Measurements from ENCODE around the gene RAET1E. TPM values are rescaled to one million over a fixed set of nuclear protein-coding genes. Genes with fewer than 3 reads are reported as not detected.
"Not testable (repeated sequence)": the region's sequence is repeated elsewhere in the genome, so short reads cannot be mapped to it uniquely, and the experiment has no call there.

RAET1E gene
- total RNA-seq, 1 experiment from 2014 or later: not detected

DNA sequence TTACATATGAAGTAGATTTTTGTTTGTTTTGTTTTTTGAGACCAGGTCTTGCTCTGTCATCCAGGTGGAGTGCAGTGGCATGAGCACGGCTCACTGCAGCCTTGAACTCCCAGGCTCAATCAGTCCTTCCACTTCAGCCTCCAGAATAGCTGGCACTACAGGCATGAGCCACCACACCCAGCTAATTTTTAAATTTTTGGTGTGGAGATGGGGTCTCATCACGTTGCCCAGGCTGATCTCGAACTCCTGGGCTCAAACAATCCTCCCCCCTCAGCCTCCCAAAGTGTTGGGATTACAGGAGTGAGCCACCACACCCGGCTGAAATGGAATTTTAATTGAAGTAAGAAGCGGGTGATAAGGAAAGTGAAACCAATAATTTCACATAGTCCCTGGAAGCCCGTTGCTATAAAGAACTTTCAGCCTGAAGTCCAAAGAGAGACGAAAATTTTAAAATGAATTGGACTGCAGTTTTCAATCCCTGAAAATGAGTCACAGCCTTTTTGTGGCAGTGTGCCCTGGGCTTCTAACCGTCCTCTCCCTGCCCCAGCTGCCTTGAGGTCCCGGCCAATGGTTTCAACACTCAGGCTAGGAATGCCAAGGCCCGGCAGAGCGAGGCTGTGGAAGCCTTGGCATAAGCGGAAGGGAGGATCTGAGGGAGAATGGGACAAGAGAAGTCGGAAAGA lies 757 bp downstream of the RAET1E start:
- peak; percentile 82 for DNase-seq (ENCODE audit: low spot score)
- in situ Hi-C loops (cut with HindIII; ENCODE audit: low sequenced_read_pairs): no loop called here

DNA sequence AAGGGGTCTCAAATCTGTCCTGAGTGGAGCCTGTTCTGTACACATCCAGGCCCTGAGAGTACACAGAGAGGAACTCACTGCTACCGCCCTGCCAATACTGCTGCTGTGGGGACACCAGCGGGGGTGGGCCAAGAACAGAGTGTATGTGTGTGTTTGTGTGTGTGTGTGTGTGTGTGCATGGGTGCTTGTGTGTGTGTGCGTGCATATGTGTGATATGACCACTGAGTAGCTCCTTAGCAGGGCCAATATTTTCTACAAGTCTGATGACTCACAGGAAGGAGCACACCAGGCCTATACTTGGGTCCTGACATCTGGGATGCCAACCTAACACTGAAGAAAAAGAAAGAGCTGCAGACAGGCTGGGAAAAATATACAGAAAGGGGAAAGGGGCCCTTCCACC lies 1.4 kb downstream of the RAET1E start:
- DNase-seq (ENCODE audit: low spot score): no peak
- in situ Hi-C loops (cut with HindIII; ENCODE audit: low sequenced_read_pairs): no loop called here

DNA sequence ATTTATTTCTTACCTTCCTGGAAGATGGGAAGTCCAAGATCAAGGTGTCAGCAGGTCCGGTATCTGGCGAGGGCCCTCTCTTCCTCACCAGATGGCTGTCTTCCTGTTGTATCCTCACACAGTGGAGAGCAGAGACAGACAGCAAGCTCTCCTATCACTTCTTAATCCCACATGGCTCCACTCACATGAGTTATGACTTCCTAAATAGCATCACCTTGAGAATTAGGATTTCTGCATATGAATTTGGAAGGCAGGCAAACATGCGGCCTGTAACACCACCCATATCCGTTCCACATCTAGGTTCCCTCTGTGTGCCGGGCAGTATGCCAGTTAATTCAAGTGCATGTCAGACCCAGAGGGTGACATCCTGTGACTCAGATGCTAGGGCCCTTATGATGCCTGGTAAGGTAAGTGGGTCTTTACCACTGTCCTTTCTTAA lies 2.1 kb downstream of the RAET1E start:
- in situ Hi-C loops (cut with HindIII; ENCODE audit: low sequenced_read_pairs): no loop called here
- DNase-seq (ENCODE audit: low spot score): peak; percentile 64

DNA sequence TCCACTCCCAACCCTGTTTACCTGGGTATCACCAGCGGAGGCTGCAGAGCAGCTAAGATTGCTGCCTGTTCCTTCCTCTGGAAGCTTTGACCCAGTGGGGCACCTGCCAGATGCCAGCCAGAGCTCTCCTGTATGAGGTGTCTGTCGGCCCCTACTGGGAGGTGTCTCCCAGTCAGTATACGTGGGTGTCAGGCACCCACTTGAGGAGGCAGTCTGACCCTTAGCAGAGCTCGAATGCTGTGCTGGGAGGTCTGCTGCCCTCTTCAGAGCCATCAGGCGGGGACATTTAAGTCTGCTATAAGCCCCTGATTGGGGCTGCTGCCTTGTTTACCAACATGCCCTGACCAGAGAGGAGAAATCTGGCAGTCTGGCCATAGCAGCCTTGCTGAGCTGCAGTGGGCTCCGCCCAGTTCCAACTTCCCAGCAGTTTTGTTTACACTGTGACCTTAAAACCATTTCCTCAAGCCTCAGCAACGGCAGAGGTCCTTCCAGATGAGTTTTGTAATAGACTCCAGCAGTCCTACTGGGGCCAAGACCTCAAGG lies 2.8 kb downstream of the RAET1E start:
- in situ Hi-C loops (cut with HindIII; ENCODE audit: low sequenced_read_pairs): no loop called here
- no peak for DNase-seq (ENCODE audit: low spot score)

DNA sequence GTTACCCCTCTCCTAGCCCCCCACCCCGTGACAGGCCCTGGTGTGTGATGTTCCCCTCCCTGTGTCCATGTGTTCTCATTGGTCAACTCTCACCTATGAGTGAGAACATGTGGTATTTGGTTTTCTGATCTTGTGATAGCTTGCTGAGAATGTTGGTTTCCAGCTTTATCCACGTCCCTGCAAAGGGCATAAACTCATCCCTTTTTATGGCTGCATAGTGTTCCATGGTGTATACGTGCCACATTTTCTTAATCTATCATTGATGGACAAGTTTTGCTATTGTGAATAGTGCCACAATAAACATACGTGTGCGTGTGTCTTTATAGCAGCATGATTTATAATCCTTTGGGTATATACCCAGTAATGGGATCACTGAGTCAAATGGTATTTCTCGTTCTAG lies 6.0 kb downstream of the RAET1E start:
- in situ Hi-C loops (cut with HindIII; ENCODE audit: low sequenced_read_pairs); DNase-seq (ENCODE audit: low spot score): not testable (repeated sequence)

DNA sequence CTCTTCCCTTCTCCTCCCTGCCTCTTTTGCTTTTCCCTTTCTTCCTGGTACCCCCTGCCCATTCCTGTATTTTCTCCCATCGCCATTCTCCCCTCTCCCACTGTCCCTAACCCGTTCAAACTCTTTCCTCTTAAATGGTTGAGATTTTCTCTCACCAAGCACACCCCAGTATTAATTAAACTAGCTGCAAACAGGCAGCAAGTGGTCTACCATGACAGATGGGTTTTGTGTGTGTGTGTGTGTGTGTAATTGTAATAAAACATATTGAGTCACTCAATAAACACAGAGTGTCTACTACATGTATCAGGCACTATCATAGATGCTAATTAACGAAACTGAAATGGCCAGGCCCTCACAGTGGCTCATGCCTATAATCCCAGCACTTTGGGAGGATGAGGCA lies 6.7 kb downstream of the RAET1E start:
- in situ Hi-C loops (cut with HindIII; ENCODE audit: low sequenced_read_pairs): no loop called here
- no peak for DNase-seq (ENCODE audit: low spot score)

DNA sequence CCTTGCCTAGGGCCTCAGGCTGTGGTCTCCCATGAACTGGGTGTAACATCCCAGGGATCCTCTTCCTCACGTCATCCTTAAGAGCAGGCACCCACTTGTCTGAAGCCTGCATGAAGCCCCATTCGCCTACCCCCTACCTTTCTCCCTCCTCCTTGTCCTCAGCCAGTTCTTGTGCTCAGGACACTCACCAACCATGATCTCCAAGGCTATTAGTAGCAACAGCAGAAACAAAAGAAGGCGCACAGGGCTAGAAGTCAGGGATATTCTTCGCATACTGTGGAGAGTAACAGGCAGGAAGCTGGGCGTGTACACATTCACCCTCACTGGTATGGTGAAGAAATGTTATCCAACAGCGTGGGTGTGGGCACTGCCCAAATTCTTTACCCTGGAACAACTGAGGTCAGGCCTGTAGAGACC lies 7.3 kb downstream of the RAET1E start:
- no peak for DNase-seq (ENCODE audit: low spot score)
- in situ Hi-C loops (cut with HindIII; ENCODE audit: low sequenced_read_pairs): no loop called here

DNA sequence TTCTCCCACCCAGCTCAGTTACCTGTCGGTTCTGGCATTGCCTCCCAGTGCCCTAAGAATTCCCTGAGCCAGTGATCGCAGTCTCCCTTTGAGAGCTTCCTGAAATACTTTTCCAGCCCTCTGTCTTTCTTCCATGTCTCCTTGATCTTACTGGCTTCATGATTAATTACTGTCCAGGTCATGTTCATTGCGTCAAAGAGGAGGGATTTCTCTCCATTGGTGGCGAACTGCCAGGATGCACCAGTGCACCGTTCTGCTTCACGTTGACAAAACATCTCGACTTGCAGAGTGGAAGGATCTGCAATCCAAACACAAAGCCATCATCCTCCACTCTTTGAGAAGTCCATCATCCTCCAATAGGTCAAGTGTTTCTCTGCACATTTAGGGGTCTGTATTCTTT lies 8.6 kb downstream of the RAET1E start:
- in situ Hi-C loops (cut with HindIII; ENCODE audit: low sequenced_read_pairs): no loop called here
- DNase-seq (ENCODE audit: low spot score): no peak

DNA sequence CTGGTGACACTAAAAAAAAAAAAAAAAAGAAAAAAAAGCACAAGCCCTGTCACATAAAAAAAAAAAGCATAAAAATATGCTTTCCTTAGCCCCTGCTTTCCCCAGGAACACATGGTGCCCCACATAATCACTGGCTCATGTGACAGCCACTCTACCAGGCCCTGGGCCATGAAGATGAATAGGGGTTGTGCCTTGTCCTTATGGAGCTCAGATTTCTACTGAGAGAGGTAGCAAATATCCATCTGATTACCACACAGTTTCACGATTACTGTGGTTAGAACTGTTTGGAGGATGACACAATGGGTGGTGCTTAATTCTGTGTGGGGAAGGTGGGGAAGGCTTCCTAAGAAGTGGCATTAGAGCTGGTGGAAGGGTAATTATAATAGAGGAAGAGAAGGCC lies 9.3 kb downstream of the RAET1E start:
- in situ Hi-C loops (cut with HindIII; ENCODE audit: low sequenced_read_pairs): no loop called here
- no peak for DNase-seq (ENCODE audit: low spot score)

DNA sequence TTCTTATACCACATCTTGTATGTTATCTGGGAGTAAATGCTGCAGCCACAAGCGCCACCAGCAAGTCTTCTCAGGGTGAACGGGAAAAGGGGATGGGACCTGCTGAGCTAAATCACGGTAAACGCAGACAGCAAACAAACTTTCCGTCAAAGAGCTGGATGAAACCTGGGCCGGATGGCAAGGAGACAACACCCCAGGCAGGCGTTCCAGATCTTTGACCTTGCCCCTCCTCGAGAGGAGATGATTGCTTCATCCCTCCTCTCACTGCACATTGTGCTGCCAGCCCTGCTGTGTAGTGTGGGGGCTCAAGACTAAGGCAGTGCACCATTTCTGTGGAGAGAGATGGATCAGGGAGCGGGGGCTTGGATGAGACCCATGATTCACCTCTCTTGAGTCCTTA lies 9.8 kb downstream of the RAET1E start:
- DNase-seq (ENCODE audit: low spot score): no peak
- in situ Hi-C loops (cut with HindIII; ENCODE audit: low sequenced_read_pairs): no loop called here

DNA sequence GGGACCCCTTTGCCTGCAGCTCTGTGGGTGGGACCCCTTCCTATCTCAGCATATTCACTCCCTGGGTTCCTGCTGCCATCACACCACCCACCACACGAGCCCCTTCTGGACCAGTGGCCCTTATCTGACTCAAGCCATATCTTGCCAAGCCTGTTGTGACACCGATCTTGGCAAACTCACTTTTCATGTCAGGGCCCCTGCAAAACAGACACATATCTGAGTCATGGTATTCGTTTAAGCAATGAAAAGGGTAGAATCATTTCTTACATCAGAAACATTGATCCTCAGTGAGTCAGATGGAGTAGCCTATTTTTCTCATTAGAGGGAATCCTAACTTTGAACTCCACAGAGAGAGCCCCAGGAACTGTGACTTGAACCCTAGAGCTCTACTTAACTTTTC lies 10.6 kb downstream of the RAET1E start:
- in situ Hi-C loops (cut with HindIII; ENCODE audit: low sequenced_read_pairs): no loop called here
- DNase-seq (ENCODE audit: low spot score): no peak

DNA sequence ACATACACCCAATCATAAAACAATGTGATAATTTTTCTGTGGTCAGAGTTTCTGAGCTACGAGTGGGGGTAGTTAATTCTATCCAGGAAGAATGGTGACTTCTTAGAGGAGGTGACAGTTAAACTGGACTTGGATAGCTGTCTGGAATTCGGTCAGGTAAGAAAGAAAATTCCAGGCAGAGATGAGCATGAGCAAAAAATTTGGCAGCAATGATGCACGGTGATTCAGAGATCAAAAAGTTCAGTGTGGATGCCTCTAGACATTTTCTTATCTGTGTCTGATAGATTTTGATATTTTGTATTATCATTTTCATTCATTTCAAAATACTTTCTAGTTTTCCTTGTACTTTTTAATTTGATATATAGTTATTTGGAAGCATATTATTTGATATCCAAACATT lies 12.0 kb downstream of the RAET1E start:
- in situ Hi-C loops (cut with HindIII; ENCODE audit: low sequenced_read_pairs): no loop called here

DNA sequence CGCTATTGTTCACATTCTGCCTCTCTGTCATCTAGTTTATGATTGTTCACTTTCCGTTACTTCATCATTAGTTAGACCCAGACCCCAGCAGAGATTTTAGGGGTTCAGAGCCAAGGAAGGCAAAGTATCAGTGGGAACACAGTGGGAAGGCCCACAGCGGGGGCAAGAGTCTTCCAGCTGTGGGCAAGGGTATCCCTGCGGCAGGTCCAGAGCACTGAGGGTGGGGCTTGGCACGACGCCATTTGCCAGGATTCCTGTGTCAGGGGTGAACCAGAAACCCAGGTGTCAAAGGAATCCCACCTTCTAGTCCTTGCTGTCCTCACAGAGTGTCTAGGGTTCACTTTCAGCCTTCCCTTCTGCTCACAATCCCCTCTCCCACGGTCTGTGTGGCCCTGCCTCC lies 13.3 kb downstream of the RAET1E start:
- in situ Hi-C loops (cut with HindIII; ENCODE audit: low sequenced_read_pairs): no loop called here
- DNase-seq (ENCODE audit: low spot score): no peak

More for the DNA sequence above, 12.0 kb downstream of the RAET1E start:
- no peak for DNase-seq (ENCODE audit: low spot score)

DNA sequence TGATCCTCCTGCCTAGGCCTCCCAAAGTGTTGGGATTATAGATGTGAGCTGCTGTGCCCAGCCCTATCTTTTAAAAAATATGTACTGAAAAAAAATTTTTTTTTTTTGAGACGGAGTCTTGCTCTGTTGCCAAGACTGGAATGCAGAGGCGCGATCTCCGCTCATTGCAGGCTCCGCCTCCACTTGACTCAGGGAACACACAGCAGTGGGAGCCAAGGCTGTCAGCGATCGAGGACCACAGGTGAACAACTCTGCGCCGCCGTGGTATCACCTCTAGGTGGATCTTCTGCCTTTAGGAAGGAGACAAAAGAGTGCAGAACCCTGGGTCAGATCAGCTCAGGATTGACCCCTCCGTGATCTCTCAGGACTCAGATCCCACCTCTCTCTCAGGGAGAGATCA lies 13.7 kb downstream of the RAET1E start:
- DNase-seq (ENCODE audit: low spot score): no peak
- in situ Hi-C loops (cut with HindIII; ENCODE audit: low sequenced_read_pairs): no loop called here

DNA sequence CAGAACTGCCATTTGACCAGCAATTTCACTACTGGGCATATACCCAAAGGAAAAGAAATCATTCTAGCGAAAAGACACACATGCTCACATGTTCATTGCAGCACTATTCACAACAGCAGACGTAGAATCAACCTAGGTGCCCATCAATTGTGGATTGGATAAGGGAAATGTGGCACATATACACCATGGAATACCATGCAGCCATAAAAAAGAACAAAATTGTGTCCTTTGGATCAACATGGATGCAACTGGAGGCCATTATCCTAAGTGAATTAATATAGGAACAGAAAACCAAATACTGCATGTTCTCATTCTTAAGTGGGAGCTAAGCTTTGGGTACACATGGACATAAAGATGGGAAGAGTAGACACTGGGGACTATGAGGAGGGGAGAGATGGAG lies 16.1 kb downstream of the RAET1E start:
- DNase-seq (ENCODE audit: low spot score): no peak
- in situ Hi-C loops (cut with HindIII; ENCODE audit: low sequenced_read_pairs): no loop called here

DNA sequence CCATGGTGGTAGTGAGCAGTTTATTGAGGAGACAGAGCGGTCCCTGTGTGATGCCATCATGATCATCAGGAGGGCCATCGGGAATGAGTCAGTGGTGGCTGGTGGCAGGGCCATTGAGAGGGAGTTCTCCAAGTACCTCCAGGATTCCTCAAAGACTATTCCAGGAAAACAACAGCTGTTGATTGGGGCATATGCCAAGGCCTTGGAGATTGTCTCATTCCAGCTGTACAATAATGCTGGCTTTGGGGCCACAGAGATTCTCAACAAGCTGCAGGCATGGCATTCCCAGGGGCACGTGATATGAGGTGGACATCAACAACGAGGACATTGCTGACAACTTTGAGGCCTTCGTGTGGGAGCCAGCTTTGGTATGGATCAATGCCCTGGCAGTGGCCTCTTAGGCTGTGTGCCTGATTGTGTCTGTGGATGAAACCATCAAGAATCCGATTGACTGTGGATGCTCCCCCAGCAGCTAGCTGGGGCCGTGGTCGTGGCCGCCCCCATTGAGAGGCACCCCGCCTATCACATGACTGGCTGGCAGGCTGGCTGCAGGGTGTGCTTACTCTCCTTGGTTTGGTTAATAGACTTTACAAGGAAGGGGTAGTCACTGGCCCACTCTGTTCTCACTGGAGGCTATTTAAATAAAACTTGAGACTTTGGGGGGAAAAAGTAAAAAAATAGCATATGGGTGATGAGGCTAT lies 16.7 kb downstream of the RAET1E start:
- no peak for DNase-seq (ENCODE audit: low spot score)
- in situ Hi-C loops (cut with HindIII; ENCODE audit: low sequenced_read_pairs): no loop called here

DNA sequence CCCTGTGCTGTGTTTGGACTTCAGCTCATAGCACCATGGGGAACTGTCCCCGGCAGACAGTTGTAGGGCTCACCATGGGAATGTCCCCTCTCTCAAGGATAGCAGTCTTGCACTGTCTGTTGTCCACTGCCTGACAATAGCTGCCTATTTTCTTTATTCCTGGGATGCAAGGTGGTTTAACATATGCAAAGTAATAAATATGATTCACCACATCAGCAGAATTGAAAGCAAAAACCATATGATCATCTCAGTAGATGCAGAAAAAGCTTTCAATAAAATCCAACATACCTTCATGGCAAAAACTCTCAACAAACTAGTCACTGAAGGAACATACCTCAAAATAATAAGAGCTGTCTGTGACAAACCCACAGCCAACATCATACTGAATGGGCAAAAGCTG lies 20.3 kb downstream of the RAET1E start:
- in situ Hi-C loops (cut with HindIII; ENCODE audit: low sequenced_read_pairs): no loop called here
- DNase-seq (ENCODE audit: low spot score): no peak

DNA sequence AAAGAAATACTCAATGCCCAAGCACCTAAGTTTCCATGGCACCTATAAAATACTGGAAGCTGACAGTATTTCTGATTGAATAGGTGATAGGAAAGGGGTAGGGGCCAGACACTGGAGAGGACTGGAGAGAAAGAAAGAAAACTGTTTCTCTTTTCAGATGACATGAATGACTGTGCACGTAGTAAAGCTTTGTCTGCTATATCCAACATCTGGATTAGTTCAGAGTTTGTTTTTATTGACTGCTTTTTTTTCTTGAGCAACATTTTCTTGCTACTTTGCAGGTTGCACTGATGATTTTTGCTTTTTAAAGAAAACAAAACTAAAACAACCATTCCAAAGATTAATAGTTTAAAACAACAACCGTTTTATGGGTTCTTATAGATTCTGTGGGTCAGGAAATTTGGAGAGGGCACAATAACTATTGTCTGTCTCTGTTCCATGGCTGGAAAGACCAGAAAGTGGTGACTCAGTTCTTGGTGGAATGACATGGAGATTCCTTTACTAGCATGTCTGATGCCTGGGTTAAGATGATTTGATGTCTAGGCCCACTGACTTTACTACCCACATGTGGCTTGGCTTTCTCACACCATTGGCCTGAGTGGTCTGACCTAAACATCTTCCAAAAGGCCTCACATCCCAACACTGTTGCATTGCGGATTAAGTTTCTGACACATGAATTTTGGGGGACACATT lies 21.5 kb downstream of the RAET1E start:
- no peak for DNase-seq (ENCODE audit: low spot score)
- in situ Hi-C loops (cut with HindIII; ENCODE audit: low sequenced_read_pairs): no loop called here

DNA sequence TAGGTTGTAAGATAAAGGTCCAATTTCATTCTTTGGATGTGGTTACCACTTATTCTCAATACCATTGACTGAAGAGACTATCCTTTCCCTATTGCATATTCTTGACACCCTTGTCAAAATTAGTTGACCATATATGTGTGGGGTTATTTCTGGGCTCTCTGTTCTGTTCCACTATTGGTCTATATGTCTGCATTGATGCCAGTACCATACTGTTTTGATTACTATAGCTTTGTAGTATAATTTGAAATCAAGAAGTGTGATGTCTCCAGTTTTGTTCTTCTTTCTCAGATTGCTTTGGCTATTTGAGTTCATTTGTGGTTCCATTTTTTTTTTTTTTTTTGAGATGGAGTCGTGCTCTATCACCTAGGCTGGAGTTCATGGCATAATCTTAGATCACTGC lies 25.7 kb downstream of the RAET1E start:
- in situ Hi-C loops (cut with HindIII; ENCODE audit: low sequenced_read_pairs): no loop called here
- no peak for DNase-seq (ENCODE audit: low spot score)

DNA sequence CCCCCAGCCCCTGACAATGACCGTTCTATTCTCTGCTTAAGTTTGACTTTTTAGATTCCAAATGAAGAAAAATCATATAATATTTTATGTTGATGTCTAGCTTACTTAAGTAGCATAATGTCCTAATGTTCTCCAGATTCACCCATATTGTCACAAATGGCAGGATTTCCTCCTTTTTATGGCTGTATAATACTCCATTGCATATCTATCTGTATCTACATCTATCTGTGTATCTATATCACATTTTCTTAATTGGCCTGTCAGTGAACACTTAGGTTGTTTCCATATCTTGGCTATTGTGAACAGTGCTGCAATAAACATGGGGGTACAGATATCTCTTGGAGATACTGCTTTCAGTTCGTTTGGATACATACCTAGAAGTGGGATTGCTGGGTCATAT lies 26.7 kb downstream of the RAET1E start:
- in situ Hi-C loops (cut with HindIII; ENCODE audit: low sequenced_read_pairs): no loop called here
- DNase-seq (ENCODE audit: low spot score): no peak
